Measurements from ENCODE around the gene RCBTB2.

Gene RCBTB2

GRCh38 chr13:48492470-48493065 is 40.3 kb downstream of the RCBTB2 start:
- DNase-seq: peak; percentile 94

- DNase-seq: no peak
These were observed 40.8 kb downstream of the RCBTB2 start for GRCh38 chr13:48492096-48492440.

GRCh38 chr13:48491423-48492095 is 41.3 kb downstream of the RCBTB2 start:
- peak; percentile 34 for DNase-seq

- no peak for DNase-seq
These were observed 42.6 kb downstream of the RCBTB2 start for GRCh38 chr13:48490241-48490640.

- peak; percentile 35 for DNase-seq
These were observed 43.2 kb downstream of the RCBTB2 start for GRCh38 chr13:48489666-48490065.

GRCh38 chr13:48488995-48489394 is 43.9 kb downstream of the RCBTB2 start:
- DNase-seq: peak; percentile 15

- DNase-seq: no peak
These were observed 44.9 kb downstream of the RCBTB2 start for GRCh38 chr13:48487968-48488367.

- no peak for DNase-seq
These were observed 46.0 kb downstream of the RCBTB2 start for GRCh38 chr13:48486836-48487235.

GRCh38 chr13:48486362-48486761 is 46.5 kb downstream of the RCBTB2 start:
- no peak for DNase-seq

- DNase-seq: no peak
These were observed 47.4 kb downstream of the RCBTB2 start for GRCh38 chr13:48485432-48485831.

GRCh38 chr13:48483575-48483974 is 49.3 kb downstream of the RCBTB2 start:
- DNase-seq: no peak

- DNase-seq: no peak
These were observed 54.5 kb downstream of the RCBTB2 start for GRCh38 chr13:48478391-48478790.

- no peak for DNase-seq
These were observed 55.6 kb downstream of the RCBTB2 start for GRCh38 chr13:48477191-48477855.

GRCh38 chr13:48476686-48477085 is 56.2 kb downstream of the RCBTB2 start:
- DNase-seq: no peak

- DNase-seq: peak; percentile 10
These were observed 56.7 kb downstream of the RCBTB2 start for GRCh38 chr13:48476215-48476614.

GRCh38 chr13:48475230-48475629 is 57.6 kb downstream of the RCBTB2 start:
- no peak for DNase-seq

- DNase-seq: no peak
These were observed 75.2 kb downstream of the RCBTB2 start for GRCh38 chr13:48457578-48458242.

GRCh38 chr13:48456546-48456945 is 76.3 kb downstream of the RCBTB2 start:
- DNase-seq: no peak

- DNase-seq: peak; percentile 37
These were observed 81.7 kb downstream of the RCBTB2 start for GRCh38 chr13:48451196-48451595.

GRCh38 chr13:48449656-48450055 is 83.2 kb downstream of the RCBTB2 start:
- no peak for DNase-seq

- DNase-seq: peak; percentile 68
These were observed 83.8 kb downstream of the RCBTB2 start for GRCh38 chr13:48448959-48449614.

- no peak for DNase-seq
These were observed 84.5 kb downstream of the RCBTB2 start for GRCh38 chr13:48448285-48448958.

- no peak for DNase-seq
These were observed 86.4 kb downstream of the RCBTB2 start for GRCh38 chr13:48446464-48446863.

Data from OCI-M1 (cell line).